Right lobe of liver (tissue), 4 donors: ENCODE measurements around the gene LRRC75A.

ENCODE experiments used
- POLR2A ChIP-seq: fragments of 450-650 bp; IDR thresholded peaks from one replicate; pipeline ENCODE4 v1.6.1; 2017; ENCODE audit warnings: antibody characterized with exemption, mild to moderate bottlenecking
- TF ChIP-seq, protein P1 (sequence below), 4 donors: fragments of 200-600 bp in 3 of 4; fragments of 450-650 bp in 1 of 4; IDR thresholded peaks; one replicate each; pipeline versions ENCODE4 v1.5.1 to v1.8.0; 2016 to 2022; ENCODE audit warnings: antibody characterized with exemption in 4 of 4, mild to moderate bottlenecking in 2 of 4
- donor health status: DM: no; HTN: no; CAD: no.
- donor health status: DM: no; HTN: no; CAD: no.
- donor health status: DM: no; HTN: yes; CAD: no.

DNA sequence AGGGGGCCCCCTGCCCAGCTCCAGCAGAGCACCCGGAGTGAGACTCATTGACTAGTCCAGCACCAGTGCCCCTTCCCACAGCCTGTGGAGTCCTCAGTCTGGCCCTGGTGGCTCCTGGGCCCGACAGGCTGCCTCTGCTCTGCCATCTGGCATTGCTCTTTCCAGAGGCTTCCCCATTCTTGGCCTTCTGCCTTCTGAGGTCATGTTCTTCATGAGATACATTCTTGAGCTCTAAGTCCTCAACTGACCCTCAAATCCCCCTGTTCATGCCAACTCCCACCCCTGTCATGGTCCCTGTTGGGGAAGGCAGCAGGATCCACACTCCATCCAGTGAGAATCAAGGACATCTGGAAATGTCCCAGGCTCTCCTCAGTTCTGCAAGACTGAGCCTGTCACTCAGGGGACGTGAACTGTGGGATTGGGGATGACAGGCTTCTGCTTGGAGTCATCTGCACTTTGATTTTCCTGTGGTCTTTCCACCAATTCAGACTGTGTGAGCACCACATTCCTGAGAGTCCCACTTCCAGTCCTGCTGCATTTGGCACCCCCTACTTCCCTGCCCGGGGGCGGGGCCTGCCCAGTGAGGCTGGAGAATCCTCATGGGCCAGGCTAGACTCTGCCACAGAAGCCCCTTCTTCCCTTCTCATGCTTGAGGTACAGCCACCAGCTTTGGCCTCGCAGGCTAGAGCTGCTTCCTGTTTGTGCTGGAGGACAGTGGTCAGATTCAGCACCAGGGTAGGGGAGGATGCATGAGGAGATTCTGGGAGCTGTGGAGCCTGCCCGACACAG is 73.9 kb downstream of the LRRC75A start:
- TF ChIP-seq, protein P1, sequence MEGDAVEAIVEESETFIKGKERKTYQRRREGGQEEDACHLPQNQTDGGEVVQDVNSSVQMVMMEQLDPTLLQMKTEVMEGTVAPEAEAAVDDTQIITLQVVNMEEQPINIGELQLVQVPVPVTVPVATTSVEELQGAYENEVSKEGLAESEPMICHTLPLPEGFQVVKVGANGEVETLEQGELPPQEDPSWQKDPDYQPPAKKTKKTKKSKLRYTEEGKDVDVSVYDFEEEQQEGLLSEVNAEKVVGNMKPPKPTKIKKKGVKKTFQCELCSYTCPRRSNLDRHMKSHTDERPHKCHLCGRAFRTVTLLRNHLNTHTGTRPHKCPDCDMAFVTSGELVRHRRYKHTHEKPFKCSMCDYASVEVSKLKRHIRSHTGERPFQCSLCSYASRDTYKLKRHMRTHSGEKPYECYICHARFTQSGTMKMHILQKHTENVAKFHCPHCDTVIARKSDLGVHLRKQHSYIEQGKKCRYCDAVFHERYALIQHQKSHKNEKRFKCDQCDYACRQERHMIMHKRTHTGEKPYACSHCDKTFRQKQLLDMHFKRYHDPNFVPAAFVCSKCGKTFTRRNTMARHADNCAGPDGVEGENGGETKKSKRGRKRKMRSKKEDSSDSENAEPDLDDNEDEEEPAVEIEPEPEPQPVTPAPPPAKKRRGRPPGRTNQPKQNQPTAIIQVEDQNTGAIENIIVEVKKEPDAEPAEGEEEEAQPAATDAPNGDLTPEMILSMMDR (IDR thresholded peaks at IDR 0.05) = no peak
- no peak for TF ChIP-seq POLR2A
